Hepatocyte (in vitro differentiated cells): ENCODE measurements around the gene DNAJC21. TPM values are rescaled to one million over a fixed set of nuclear protein-coding genes. Genes with fewer than 3 reads are reported as not detected.

Source experiments
- DNase-seq: peaks from one replicate; pipeline ENCODE4 v3.0.0-alpha.2; 2016; ENCODE audit warnings: low spot score
- H2AFZ ChIP-seq: fragments of 200-600 bp; sonication (generic); 2 replicates; pipeline ENCODE4 v1.6.0; 2016; ENCODE audit warnings: antibody characterized with exemption, mild to moderate bottlenecking
- H3K27ac ChIP-seq: fragments of 200-600 bp; sonication (generic); 2 replicates; pipeline ENCODE4 v1.5.1; 2016; ENCODE audit warnings: mild to moderate bottlenecking
- H3K27me3 ChIP-seq: fragments of 200-600 bp; sonication (generic); 2 replicates; pipeline ENCODE4 v1.6.1; 2016
- H3K36me3 ChIP-seq: fragments of 200-600 bp; sonication (generic); replicated peaks from 2 replicates; pipeline ENCODE4 v1.5.1; 2016; ENCODE audit warnings: low read depth; ENCODE audit not compliant: insufficient read depth
- H3K4me1 ChIP-seq: fragments of 200-600 bp; sonication (generic); 2 replicates; pipeline ENCODE4 v1.5.1; 2016; ENCODE audit warnings: mild to moderate bottlenecking, moderate library complexity; ENCODE audit not compliant: insufficient read depth
- H3K4me2 ChIP-seq: fragments of 200-600 bp; sonication (generic); 2 replicates; pipeline ENCODE4 v1.6.0; 2016
- H3K4me3 ChIP-seq: fragments of 200-600 bp; sonication (generic); 2 replicates; pipeline ENCODE4 v1.5.1; 2016; ENCODE audit warnings: mild to moderate bottlenecking
- H3K79me2 ChIP-seq: fragments of 200-600 bp; sonication (generic); 2 replicates; pipeline ENCODE4 v1.6.0; 2017; ENCODE audit warnings: mild to moderate bottlenecking
- H3K9me2 ChIP-seq: fragments of 200-600 bp; sonication (generic); replicated peaks from 2 replicates; pipeline ENCODE4 v1.6.0; 2017; ENCODE audit warnings: mild to moderate bottlenecking; ENCODE audit not compliant: insufficient read depth
- H3K9me3 ChIP-seq: fragments of 200-600 bp; sonication (generic); 2 replicates; pipeline ENCODE4 v1.5.1; 2016; ENCODE audit warnings: low read depth, mild to moderate bottlenecking
- H4K20me1 ChIP-seq: fragments of 200-600 bp; sonication (generic); 2 replicates; pipeline ENCODE4 v1.6.0; 2016; ENCODE audit warnings: mild to moderate bottlenecking; ENCODE audit not compliant: insufficient read depth, poor library complexity, severe bottlenecking
- CTCF ChIP-seq: fragments of 200-600 bp; sonication (generic); IDR thresholded peaks from 2 replicates; pipeline ENCODE4 v1.5.1; 2016; ENCODE audit warnings: antibody characterized with exemption, mild to moderate bottlenecking; ENCODE audit not compliant: poor library complexity
- EZH2 ChIP-seq: fragments of 200-600 bp; sonication (generic); IDR thresholded peaks from 2 replicates; pipeline ENCODE4 v1.6.1; 2016; ENCODE audit warnings: antibody characterized with exemption, mild to moderate bottlenecking, borderline replicate concordance
- EZH2phosphoT487 ChIP-seq: fragments of 200-600 bp; sonication (generic); IDR thresholded peaks from one replicate; pipeline ENCODE4 v1.6.1; 2018; ENCODE audit warnings: antibody characterized with exemption, mild to moderate bottlenecking, low read depth, moderate library complexity; ENCODE audit not compliant: unreplicated experiment, severe bottlenecking
- WGBS: methylation state at CpG from one replicate; pipeline ENCODE4 v1.1.6; 2016; ENCODE audit warnings: low lambda C conversion rate; ENCODE audit errors: missing lambda C conversion rate; 5-methylcytosine and 5-hydroxymethylcytosine counted together
- polyA plus RNA-seq: library from polyadenylated mRNA; unstranded; fragments of >200 nt; fragmentation: Nextera tagmentation; extraction: Ambion mirVana; gene quantifications from 2 replicates; pipeline ENCODE4 v1.2.1, GENCODE V29; 2016
- total RNA-seq: library from RNA; depleted of rRNA; stranded (reverse); fragments of >200 nt; gene quantifications from 2 replicates; pipeline ENCODE4 v1.2.3, GENCODE V29; 2014

DNAJC21 gene
- total and polyA plus RNA-seq, 2 experiments from 2014 or later: 29.1 to 39.5 TPM

- H3K79me2 ChIP-seq: no peaks in the 10 kb centered on the region
- H3K4me1 ChIP-seq: no peaks in the 10 kb centered on the region
- TF ChIP-seq EZH2phosphoT487 (no peak), EZH2 (no peak), CTCF (no peak)
- H3K4me2 ChIP-seq: no peak overlapping the region
- WGBS: 92% methylated on average over 2 of the region's 2 CpGs
- no peaks in the 10 kb centered on the region for H3K9me3 ChIP-seq
- H3K27ac ChIP-seq: no peak overlapping the region
- no peak for DNase-seq
- no peak overlapping the region for H3K4me3 ChIP-seq
- no peaks in the 10 kb centered on the region for H3K27me3 ChIP-seq
- no peaks in the 10 kb centered on the region for H3K36me3 ChIP-seq
- H4K20me1 ChIP-seq: no peaks in the 10 kb centered on the region
- H3K9me2 ChIP-seq: no peaks in the 10 kb centered on the region
- H2AFZ ChIP-seq: no peak overlapping the region
These were observed 14.7 kb downstream of the DNAJC21 start for GRCh38 chr5:34944044-34944443.

GRCh38 chr5:34944460-34945047 lies 15.2 kb downstream of the DNAJC21 start:
- H3K4me2 ChIP-seq: no peak overlapping the region
- no peaks in the 10 kb centered on the region for H3K9me3 ChIP-seq
- TF ChIP-seq EZH2 (no peak), EZH2phosphoT487 (no peak)
- H3K79me2 ChIP-seq: no peaks in the 10 kb centered on the region
- H3K4me1 ChIP-seq: no peaks in the 10 kb centered on the region
- DNase-seq: no peak
- no peaks in the 10 kb centered on the region for H3K9me2 ChIP-seq
- H3K27ac ChIP-seq: no peak overlapping the region
- 95% methylated on average over 11 of the region's 11 CpGs for WGBS
- H4K20me1 ChIP-seq: no peaks in the 10 kb centered on the region
- no peaks in the 10 kb centered on the region for H3K27me3 ChIP-seq
- no peak overlapping the region for H2AFZ ChIP-seq
- no peaks in the 10 kb centered on the region for H3K36me3 ChIP-seq
- no peak overlapping the region for H3K4me3 ChIP-seq

GRCh38 chr5:34957321-34957720 lies 28.0 kb downstream of the DNAJC21 start:
- H3K27me3 ChIP-seq: no peaks in the 10 kb centered on the region
- no peaks in the 10 kb centered on the region for H3K36me3 ChIP-seq
- no peaks in the 10 kb centered on the region for H3K79me2 ChIP-seq
- no peaks in the 10 kb centered on the region for H3K9me3 ChIP-seq
- no peaks in the 10 kb centered on the region for H3K4me1 ChIP-seq
- 100% methylated on average over 1 of the region's 1 CpG for WGBS
- no peak overlapping the region for H3K27ac ChIP-seq
- no peak overlapping the region for H3K4me3 ChIP-seq
- no peak for TF ChIP-seq EZH2
- no peak for TF ChIP-seq EZH2phosphoT487
- no peak for TF ChIP-seq CTCF
- H3K4me2 ChIP-seq: no peak overlapping the region
- DNase-seq: no peak
- no peaks in the 10 kb centered on the region for H4K20me1 ChIP-seq
- H2AFZ ChIP-seq: no peak overlapping the region
- no peaks in the 10 kb centered on the region for H3K9me2 ChIP-seq

DNA sequence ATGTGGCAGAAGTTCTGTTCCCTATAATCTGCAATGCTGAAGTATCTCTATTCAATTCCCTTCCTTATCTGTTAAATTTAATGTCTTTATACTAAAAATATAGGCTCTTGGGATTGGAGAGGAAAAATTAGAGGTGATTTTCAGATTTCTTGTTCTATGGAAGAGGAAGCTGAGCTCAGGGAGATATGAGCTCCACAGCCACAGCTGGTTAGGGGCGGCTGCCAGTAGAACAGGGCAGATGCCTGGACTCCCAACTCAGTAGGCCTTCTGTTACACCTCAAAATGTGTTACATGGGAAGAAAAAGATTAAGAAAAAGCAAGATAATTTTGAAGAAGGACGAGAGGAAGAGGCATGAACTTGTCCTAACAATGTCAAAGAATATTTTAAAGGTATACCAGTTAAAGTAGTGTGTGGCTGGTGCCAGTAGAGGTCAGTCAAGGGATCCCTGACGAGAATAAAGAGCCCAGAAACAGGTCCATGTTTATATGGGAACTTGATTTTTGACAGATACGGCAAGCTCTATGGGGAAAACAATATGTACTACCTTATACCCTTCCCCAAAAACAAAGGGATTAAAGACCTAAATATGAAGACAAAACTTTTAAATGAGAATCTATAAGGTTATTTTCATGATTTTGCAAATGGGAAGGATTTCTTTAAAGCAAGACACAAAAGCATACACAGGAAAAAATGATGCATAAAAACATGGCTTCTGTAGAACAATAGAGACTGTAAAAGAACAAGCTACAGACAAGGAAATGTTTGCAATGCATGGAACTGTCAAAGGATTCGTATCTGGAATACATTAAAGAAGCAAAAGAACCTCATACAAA lies 28.7 kb downstream of the DNAJC21 start:
- no peaks in the 10 kb centered on the region for H3K79me2 ChIP-seq
- H3K36me3 ChIP-seq: no peaks in the 10 kb centered on the region
- H3K9me3 ChIP-seq: no peaks in the 10 kb centered on the region
- DNase-seq: peak; percentile 54
- H3K4me1 ChIP-seq: no peaks in the 10 kb centered on the region
- TF ChIP-seq CTCF: peak; percentile 67
- no peak for TF ChIP-seq EZH2phosphoT487
- H3K4me2 ChIP-seq: no peak overlapping the region
- no peak overlapping the region for H3K27ac ChIP-seq
- no peaks in the 10 kb centered on the region for H3K27me3 ChIP-seq
- H3K9me2 ChIP-seq: no peaks in the 10 kb centered on the region
- H4K20me1 ChIP-seq: no peaks in the 10 kb centered on the region
- WGBS: 49% methylated on average over 5 of the region's 5 CpGs
- H2AFZ ChIP-seq: no peak overlapping the region
- H3K4me3 ChIP-seq: no peak overlapping the region
